HG03039 (cell line): ENCODE data around the gene HCFC1.
"Not testable (repeated sequence)": the region's sequence is repeated elsewhere in the genome, so short reads cannot be mapped to it uniquely, and the experiment has no call there.

ENCODE experiments used
- ATAC-seq: cut with Tn5 transposase; IDR thresholded peaks from one replicate; pipeline ENCODE4 v1.9.1; 2021; ENCODE audit warnings: mild to moderate bottlenecking, moderate library complexity; ENCODE audit not compliant: unreplicated experiment

Gene HCFC1

GRCh38 chrX:154010330-154011087 lies 38.9 kb upstream of the HCFC1 start:
- ATAC-seq: no peak

DNA sequence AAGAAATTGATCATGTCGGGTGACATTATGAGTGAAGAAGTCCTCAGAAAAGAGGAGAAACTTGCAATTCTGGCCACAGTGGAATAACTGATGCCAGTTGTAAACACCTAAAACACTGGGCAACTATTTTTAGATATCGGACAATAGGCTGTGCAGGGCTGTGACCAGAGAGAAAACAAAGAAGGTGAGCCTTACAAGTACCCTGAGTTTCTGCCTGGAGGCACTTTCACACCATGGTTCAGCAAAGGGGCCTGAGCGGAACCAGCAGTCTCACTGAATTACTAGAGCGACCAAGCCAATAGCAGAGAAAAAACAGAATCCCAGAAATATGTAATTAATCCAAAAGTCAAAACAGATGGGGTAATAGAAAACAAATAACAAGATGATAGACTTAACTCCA lies 36.9 kb upstream of the HCFC1 start:
- no peak for ATAC-seq

GRCh38 chrX:154006947-154007346 lies 35.3 kb upstream of the HCFC1 start:
- ATAC-seq: no peak

DNA sequence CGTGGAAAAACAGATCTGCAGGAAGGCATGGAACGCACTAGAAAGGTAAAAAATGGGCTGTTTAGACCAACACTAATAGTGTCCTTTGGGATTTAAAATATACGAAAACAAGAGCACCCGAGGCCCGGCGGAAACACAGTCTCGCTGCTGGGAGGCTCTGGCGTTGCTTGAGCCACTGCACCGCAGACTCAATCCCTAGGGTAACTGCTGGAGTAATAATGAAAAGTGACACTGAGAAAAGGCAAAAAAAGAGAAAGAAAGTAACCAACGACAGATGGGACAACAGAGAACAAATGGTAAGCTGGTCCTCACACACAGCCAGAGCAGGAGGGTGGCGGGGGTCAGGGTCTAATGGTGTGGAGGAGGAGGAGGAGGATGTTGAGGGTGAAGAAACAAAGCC lies 32.7 kb upstream of the HCFC1 start:
- ATAC-seq: no peak

- no peak for ATAC-seq
These were observed 30.6 kb upstream of the HCFC1 start for GRCh38 chrX:154002215-154002719.

DNA sequence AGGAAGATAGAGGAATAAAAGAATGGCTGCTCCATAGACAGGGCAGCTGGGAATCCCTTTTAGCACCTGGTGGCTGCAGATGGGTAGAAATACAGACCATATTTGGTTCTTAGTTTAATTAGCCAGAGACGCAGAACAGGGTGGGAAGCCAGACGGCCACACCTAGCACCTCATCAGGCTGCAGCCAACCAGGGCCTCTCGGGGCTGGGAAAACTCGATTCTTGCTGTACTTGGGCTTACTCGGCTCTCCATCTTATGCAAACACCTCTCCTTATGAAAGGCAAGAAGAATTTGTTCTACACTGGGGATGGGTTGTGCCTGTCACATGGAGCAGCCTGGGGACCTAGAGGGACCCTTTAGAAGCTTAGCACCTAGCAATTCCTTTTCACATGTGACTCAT lies 28.4 kb upstream of the HCFC1 start:
- ATAC-seq: no peak

- no peak for ATAC-seq
These were observed 27.9 kb upstream of the HCFC1 start for GRCh38 chrX:153999359-154000037.

- ATAC-seq: no peak
These were observed 23.9 kb upstream of the HCFC1 start for GRCh38 chrX:153995504-153995903.

DNA sequence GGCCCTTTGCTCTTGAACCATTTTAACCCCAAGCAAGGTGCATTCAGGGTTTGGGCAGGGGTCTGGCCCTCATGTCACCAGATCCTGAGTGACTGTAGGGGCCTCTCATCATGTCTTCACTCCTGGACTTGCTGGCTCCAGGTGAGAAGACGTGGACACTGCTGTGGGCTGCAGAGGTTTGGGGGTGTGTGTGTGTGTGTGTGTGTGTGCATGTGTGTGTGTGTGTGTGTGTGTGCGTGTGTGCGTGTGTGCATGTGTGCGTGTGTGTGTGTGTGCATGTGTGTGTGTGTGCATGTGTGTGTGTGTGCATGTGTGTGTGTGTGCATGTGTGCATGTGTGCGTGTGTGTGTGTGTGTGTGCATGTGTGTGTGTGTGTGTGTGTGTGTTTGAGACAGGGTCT lies 22.8 kb upstream of the HCFC1 start:
- not testable (repeated sequence) for ATAC-seq

- ATAC-seq: no peak
These were observed 22.4 kb upstream of the HCFC1 start for GRCh38 chrX:153993978-153994377.

GRCh38 chrX:153993079-153993478 lies 21.5 kb upstream of the HCFC1 start:
- ATAC-seq: no peak

- ATAC-seq: no peak
These were observed 20.6 kb upstream of the HCFC1 start for GRCh38 chrX:153992180-153992579.

DNA sequence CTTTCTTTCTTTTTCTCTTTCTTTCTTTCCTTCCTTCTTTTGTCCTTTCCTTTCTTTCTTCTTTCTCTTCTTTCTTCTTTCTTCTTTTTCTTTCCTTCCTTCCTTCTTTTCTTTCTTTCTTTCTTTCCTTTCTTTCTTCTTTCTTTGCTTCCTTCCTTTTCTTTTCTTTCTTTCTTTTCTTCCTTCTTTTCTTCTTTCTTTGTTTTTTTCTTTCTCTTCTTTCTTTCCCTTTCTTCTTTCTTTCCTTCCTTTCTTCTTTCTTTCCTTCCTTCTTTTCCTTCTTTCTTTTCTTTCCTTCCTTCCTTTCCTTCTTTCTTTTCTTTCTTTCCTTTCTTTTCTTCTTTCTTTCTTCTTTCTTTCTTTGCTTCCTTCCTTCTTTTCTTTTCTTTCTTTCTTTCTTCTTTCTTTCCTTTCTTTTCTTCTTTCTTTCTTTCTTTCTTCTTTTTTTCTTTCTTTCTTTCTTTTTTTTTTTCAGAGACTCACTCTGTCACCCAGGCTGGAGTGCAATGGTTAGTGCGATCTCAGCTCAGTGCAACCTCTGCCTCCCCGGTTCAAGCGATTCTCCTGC lies 19.5 kb upstream of the HCFC1 start:
- ATAC-seq: no peak

DNA sequence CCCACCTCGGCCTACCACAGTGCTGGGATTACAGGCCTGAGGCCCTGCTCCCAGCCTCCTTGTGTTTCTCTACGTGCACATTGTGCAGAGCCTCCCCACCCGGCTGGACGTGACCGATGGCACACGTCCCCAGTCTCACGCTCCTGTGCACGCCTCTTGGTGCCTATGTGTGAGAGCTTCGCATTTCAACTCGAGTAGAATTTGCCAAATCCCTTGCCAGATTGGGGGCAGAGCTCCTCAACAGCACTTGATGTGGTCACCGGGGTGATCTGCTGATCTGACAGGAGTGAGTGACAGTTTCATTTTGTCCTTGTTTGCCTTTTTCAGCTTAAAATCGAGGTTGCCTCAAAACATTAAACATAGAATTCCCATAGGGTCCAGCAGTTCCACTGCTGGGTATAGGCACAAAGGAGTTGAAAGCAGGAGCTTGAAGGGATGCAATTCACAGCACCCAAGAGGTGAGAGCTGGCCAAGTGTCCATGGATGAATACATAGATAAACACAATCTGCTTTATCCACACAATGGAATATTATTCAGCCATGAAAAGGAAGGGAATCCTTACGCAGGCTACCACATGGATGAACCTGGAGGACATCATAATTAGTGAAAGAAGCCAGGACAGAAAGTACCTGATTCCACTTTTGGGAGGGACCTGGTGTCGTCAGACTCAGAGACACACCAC lies 18.5 kb upstream of the HCFC1 start:
- no peak for ATAC-seq

- no peak for ATAC-seq
These were observed 16.9 kb upstream of the HCFC1 start for GRCh38 chrX:153988493-153988892.

- no peak for ATAC-seq
These were observed 12.9 kb upstream of the HCFC1 start for GRCh38 chrX:153984351-153985178.

DNA sequence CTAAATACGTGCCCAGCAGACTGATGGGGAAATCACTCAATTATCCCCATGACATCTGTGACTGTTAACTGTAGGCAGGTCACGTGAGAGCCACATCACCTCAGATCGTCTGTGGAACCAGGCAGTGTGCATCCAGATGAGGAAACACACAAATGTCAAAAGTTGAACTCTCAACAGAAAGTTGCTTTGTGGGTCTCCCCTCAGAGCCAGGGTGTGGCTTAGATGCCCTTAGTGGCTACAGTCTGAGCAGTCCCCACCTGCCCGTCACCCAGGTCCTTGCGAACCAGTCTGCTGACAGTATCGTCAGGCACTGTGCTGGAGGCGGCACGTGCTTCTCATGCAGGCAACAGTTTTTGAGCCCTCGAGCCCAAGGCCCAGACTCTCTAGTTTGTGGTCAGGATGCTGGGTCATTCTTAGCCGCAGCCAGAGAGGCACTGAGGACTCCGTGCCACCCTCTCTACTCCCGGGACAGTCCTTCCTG lies 11.7 kb upstream of the HCFC1 start:
- ATAC-seq: no peak

DNA sequence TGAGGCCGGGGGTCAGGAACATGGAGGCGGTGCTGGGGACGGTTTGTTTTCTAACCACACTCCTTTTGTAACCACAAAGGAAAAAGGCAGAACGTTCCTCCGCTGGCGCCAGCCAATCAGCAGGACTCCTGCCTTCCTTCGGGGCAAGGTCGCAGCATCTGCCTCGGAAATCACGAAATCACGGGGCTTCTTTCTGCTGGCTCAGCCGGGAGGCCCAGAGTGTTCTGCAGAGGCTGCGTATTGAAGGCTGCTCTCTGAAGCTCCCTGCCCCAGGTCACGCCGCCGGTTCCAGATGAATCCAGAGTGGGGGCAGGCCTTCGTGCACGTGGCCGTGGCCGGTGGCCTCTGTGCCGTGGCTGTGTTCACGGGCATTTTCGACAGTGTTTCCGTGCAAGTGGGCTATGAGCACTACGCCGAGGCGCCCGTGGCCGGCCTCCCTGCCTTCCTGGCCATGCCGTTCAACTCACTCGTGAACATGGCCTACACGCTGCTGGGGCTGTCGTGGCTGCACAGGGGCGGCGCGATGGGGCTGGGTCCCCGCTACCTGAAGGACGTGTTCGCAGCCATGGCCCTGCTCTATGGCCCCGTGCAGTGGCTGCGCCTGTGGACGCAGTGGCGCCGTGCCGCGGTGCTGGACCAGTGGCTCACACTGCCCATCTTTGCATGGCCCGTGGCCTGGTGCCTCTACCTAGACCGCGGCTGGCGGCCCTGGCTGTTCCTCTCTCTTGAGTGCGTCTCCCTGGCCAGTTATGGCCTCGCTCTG lies 10.3 kb upstream of the HCFC1 start:
- no peak for ATAC-seq

DNA sequence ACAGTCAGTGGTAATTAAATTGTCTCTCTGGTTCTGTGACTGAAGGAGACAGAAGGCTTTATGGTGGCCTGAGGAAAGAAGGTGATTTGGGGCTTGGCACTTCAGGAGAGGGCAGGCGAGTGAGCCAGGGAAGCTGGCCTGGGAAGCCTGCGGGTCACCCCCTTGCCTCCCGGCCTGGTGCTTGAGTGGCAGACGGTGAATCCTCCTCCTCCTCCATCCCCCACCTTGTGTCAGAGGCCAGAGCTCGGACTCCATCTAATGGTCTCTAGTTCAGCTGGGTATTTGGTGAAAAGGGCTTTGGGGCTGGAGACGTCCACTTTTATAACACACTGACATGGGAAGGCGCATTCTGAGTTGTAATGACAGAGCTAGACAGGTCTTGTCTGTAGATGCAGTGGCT lies 9.6 kb upstream of the HCFC1 start:
- ATAC-seq: no peak

DNA sequence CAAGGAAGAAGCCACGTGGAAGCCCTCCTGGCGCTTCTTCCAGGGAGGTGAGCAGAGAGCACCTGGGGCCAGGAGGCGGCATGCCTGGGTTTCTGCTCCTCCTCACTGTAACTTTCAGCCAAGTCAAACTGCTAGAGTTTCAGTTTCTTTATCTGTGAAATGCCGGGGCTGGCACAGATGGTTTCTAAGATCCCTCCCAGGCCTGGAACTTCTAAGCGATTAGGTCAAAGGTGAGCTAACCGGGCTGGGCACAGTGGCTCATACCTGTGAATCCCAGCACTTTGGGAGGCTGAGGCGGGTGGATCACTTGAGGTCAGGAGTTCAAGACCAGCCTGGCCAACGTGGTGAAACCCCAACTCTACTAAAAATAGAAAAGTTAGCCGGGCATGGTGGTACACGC lies 8.8 kb upstream of the HCFC1 start:
- not testable (repeated sequence) for ATAC-seq
